BJ (cell line): ENCODE results near the gene CHURC1. TPM values are rescaled to one million over a fixed set of nuclear protein-coding genes. Genes with fewer than 3 reads are reported as not detected.
A peak's percentile ranks its signal among the peaks of the same experiment; 100 is the strongest.

Source experiments
- CTCF ChIA-PET: fragments of 350-600 bp; formaldehyde crosslinking; extraction: SDS; loops from one replicate; lab custom pipeline; 2021; ENCODE audit warnings: antibody characterized with exemption, inconsistent platforms; lab: Yijun Ruan, JAX
- POLR2A ChIA-PET: fragments of 300-600 bp; sonication (Branson Sonifier 250); formaldehyde crosslinking; extraction: SDS; loops from one replicate; lab custom pipeline; 2021; ENCODE audit warnings: antibody characterized with exemption; lab: Charles Lee
- DNase-seq: peaks from one replicate; pipeline ENCODE4 v3.0.0-alpha.2; 2011; ENCODE audit warnings: low read depth
- H3K27me3 ChIP-seq: 2 replicates; pipeline ENCODE4 v1.6.0; 2011; ENCODE audit warnings: low read length; ENCODE audit not compliant: control insufficient read depth, insufficient read depth
- H3K36me3 ChIP-seq: 2 replicates; pipeline ENCODE4 v1.5.1; 2011; ENCODE audit warnings: low read length; ENCODE audit not compliant: control insufficient read depth, insufficient read depth
- H3K4me3 ChIP-seq: 2 replicates; pipeline ENCODE4 v1.5.1; 2011; ENCODE audit warnings: low read depth, mild to moderate bottlenecking, control low read depth, low read length
- CTCF ChIP-seq: IDR thresholded peaks from 2 replicates; pipeline ENCODE4 v1.5.1; 2011; ENCODE audit warnings: low read depth, mild to moderate bottlenecking, control low read depth, inconsistent platforms, low read length, moderate library complexity; ENCODE audit not compliant: insufficient read depth
- polyA minus RNA-seq: library from RNA; depleted of rRNA, polyadenylated mRNA; stranded (reverse); fragments of >200 nt; gene quantifications from 2 replicates; pipeline ENCODE4 v1.2.3, GENCODE V29; 2011; rRNA and poly(A)+ RNA removed
- polyA plus RNA-seq: library from polyadenylated mRNA; depleted of rRNA; stranded (reverse); fragments of >200 nt; gene quantifications from 2 replicates; pipeline ENCODE4 v1.2.3, GENCODE V29; 2011; rRNA removed

The CHURC1 gene
- 30.6 and 84.4 TPM in 2 replicates for polyA plus RNA-seq
- 18.6 and 25.8 TPM in 2 replicates for polyA minus RNA-seq

- ChIA-PET POLR2A (interaction anchor here (0.6 to 0.7 kb wide), 2 partner anchors 135 to 410 kb away, joined by 7 to 8 read pairs; partner anchors contain the start of gene ZBTB1), CTCF (interaction anchor here (0.6 to 1.7 kb wide), 7 partner anchors 10 to 1222 kb away, joined by 3 to 8 read pairs (median 3); no protein-coding TSS in a partner anchor)
- H3K36me3 ChIP-seq, result no peaks in the 10 kb centered on the region
- peaks cover 3% of the 10 kb centered on the region for H3K27me3 ChIP-seq
- peak within 1 kb of the TSS; percentile 91 for H3K4me3 ChIP-seq
- DNase-seq, result peak; percentile 87
- TF ChIP-seq CTCF, result no peak
These were observed at the start of gene CHURC1 for GRCh38 chr14:64914237-64915028. Gene CHURC1, plus strand, starts transcription at chr14:64914455. Its CDS starts 41 bp downstream, at chr14:64914496.

- ChIA-PET CTCF (interaction anchor here (1.0 to 1.6 kb wide), 3 partner anchors 9 to 32 kb away, joined by 3 to 6 read pairs (median 3); no protein-coding TSS in a partner anchor), POLR2A (no interaction called here)
- Histone ChIP-seq H3K36me3 (no peaks in the 10 kb centered on the region), H3K27me3 (peaks cover 15% of the 10 kb centered on the region), H3K4me3 (no peak overlapping the region)
- DNase-seq, result no peak
- TF ChIP-seq CTCF, result no peak
These were observed 49.1 kb upstream of the CHURC1 start for GRCh38 chr14:64865109-64865508.

DNA sequence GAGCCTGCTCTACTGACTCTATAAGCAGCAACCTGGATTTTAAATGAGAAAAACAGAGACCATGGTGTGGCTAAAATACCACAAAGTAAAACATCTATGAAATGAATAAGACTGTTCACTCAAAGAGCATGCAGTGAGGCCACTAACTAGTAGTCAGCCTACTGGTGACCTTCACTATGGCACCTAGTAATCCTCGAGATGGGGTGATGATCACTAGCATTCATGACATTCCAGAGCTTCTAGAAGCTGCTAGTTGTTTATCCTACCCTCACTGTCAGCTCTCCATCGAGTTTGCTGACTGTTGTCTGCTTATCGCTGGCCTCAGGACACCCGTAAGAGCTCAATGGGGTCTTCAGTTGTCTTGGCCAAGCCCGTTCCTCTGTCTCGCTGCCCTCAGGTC lies 48.3 kb upstream of the CHURC1 start:
- no peak overlapping the region for H3K4me3 ChIP-seq
- ChIA-PET POLR2A (no interaction called here), CTCF (interaction anchor here (1.0 to 1.6 kb wide), 3 partner anchors 10 to 33 kb away, joined by 3 to 6 read pairs (median 3); no protein-coding TSS in a partner anchor)
- H3K27me3 ChIP-seq, result peaks cover 17% of the 10 kb centered on the region
- DNase-seq, result no peak
- no peak for TF ChIP-seq CTCF
- H3K36me3 ChIP-seq, result no peaks in the 10 kb centered on the region

DNA sequence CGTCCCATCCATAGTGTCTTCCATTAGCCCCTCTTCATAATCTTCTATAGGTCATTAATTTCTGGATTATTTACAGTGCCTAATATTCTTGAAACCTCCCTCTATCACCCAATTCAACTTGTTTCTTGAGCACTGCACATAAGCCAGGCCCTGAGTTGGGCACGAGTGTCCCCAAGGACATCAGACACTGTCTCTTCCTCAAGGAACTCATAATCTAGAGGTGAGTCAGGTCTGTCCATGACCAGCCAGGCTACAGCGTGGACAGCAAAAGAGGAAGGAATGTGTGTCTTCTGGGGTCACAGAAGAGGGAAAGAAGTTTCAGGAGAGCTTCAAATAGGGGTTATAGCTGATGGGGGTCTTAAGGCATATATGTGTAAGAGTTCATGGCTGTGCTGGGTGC lies 47.1 kb upstream of the CHURC1 start:
- Histone ChIP-seq H3K27me3 (peaks cover 14% of the 10 kb centered on the region), H3K4me3 (no peak overlapping the region), H3K36me3 (no peaks in the 10 kb centered on the region)
- POLR2A ChIA-PET, result no interaction called here
- no peak for DNase-seq
- CTCF ChIA-PET, result interaction anchor here (0.6 kb wide), 1 partner anchor 10 kb away, joined by 3 read pairs; no protein-coding TSS in a partner anchor
- TF ChIP-seq CTCF, result no peak

GRCh38 chr14:64868379-64868778 lies 45.9 kb upstream of the CHURC1 start:
- TF ChIP-seq CTCF, result no peak
- Histone ChIP-seq H3K36me3 (no peaks in the 10 kb centered on the region), H3K27me3 (peaks cover 12% of the 10 kb centered on the region), H3K4me3 (no peak overlapping the region)
- no peak for DNase-seq
- ChIA-PET CTCF (interaction anchor here (0.7 to 1.6 kb wide), 5 partner anchors 12 to 45 kb away, joined by 3 to 9 read pairs (median 3); no protein-coding TSS in a partner anchor), POLR2A (no interaction called here)
